AG04450 (cell line): Measurements from ENCODE around the gene ASB13. TPM values are rescaled to one million over a fixed set of nuclear protein-coding genes. Genes with fewer than 3 reads are reported as not detected.

Source experiments
- CTCF ChIA-PET: fragments of 300-600, 350-600 bp; formaldehyde crosslinking; extraction: SDS; loops from one replicate; lab custom pipeline; 2022; ENCODE audit warnings: antibody characterized with exemption, inconsistent platforms; lab: Charles Lee
- POLR2A ChIA-PET: fragments of 350-600 bp; formaldehyde crosslinking; extraction: SDS; loops from one replicate; lab custom pipeline; 2021; ENCODE audit warnings: antibody characterized with exemption, inconsistent platforms; lab: Yijun Ruan, JAX
- DNase-seq: peaks from one replicate; pipeline ENCODE4 v3.0.0-alpha.2; 2011; ENCODE audit warnings: low read depth, low spot score
- H3K27ac ChIP-seq: one replicate; pipeline ENCODE4 v1.5.1; 2012; ENCODE audit warnings: low read depth, low read length, control low read depth
- H3K27me3 ChIP-seq: one replicate; pipeline ENCODE4 v1.6.0; 2012; ENCODE audit warnings: low read length; ENCODE audit not compliant: control insufficient read depth, insufficient read depth
- H3K4me3 ChIP-seq: 2 replicates; pipeline ENCODE4 v1.5.1; 2011; ENCODE audit warnings: mild to moderate bottlenecking, low read depth, low read length, control low read depth
- H3K9me3 ChIP-seq: 2 replicates; pipeline ENCODE4 v1.5.1; 2012; ENCODE audit warnings: low read length; ENCODE audit not compliant: control insufficient read depth, insufficient read depth
- polyA plus RNA-seq: library from polyadenylated mRNA; depleted of rRNA; stranded (reverse); fragments of >200 nt; gene quantifications from 2 replicates; pipeline ENCODE4 v1.2.3, GENCODE V29; 2011
- TF ChIP-seq, protein P1 (sequence below): IDR thresholded peaks from 2 replicates; pipeline ENCODE4 v1.5.1; 2011; ENCODE audit warnings: low read depth, low read length, control low read depth, inconsistent platforms

ASB13 gene
- polyA plus RNA-seq, 1 experiment, result 4.0 TPM

GRCh38 chr10:5640036-5640435 is 26.4 kb downstream of the ASB13 start:
- DNase-seq, result no peak
- Histone ChIP-seq H3K9me3 (no peaks in the 10 kb centered on the region; the same call in 1 of the 2 replicates), H3K4me3 (no peak overlapping the region), H3K27ac (no peak overlapping the region), H3K27me3 (no peaks in the 10 kb centered on the region)
- ChIA-PET CTCF (no interaction called here), POLR2A (no interaction called here)
- TF ChIP-seq, protein P1, sequence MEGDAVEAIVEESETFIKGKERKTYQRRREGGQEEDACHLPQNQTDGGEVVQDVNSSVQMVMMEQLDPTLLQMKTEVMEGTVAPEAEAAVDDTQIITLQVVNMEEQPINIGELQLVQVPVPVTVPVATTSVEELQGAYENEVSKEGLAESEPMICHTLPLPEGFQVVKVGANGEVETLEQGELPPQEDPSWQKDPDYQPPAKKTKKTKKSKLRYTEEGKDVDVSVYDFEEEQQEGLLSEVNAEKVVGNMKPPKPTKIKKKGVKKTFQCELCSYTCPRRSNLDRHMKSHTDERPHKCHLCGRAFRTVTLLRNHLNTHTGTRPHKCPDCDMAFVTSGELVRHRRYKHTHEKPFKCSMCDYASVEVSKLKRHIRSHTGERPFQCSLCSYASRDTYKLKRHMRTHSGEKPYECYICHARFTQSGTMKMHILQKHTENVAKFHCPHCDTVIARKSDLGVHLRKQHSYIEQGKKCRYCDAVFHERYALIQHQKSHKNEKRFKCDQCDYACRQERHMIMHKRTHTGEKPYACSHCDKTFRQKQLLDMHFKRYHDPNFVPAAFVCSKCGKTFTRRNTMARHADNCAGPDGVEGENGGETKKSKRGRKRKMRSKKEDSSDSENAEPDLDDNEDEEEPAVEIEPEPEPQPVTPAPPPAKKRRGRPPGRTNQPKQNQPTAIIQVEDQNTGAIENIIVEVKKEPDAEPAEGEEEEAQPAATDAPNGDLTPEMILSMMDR, result no peak

- CTCF ChIA-PET, result no interaction called here
- no peak for DNase-seq
- H3K9me3 ChIP-seq, result no peaks in the 10 kb centered on the region; the same call in 1 of the 2 replicates
- TF ChIP-seq, protein P1, result no peak
- H3K4me3 ChIP-seq, result no peak overlapping the region
- POLR2A ChIA-PET, result no interaction called here
- H3K27ac ChIP-seq, result no peak overlapping the region
- H3K27me3 ChIP-seq, result no peaks in the 10 kb centered on the region
These were observed 27.3 kb downstream of the ASB13 start for GRCh38 chr10:5639066-5639465.

DNA sequence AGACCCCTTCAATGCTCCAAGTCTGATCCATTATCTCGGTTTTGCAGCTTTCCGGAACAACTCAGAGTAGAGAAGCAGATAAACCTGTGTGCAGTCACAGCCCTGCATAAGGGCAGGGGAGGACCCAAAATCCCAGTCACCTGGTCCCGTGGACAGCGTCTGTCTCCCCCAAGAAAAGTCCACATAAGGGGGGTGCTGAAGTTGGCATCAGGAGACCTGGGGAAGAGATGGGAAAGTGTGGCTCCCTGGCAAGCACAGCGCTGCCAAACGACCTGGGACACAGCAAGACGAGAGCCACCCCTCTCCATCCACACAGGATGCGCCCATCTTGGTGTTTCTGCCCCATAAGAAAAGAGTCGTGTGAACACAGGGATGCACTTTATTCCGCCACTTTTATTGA is 27.9 kb downstream of the ASB13 start:
- Histone ChIP-seq H3K9me3 (no peaks in the 10 kb centered on the region; the same call in 1 of the 2 replicates), H3K4me3 (no peak overlapping the region), H3K27ac (no peak overlapping the region), H3K27me3 (no peaks in the 10 kb centered on the region)
- ChIA-PET CTCF (interaction anchor here (1.3 kb wide), 1 partner anchor 9 kb away, joined by 5 read pairs; no protein-coding TSS in a partner anchor), POLR2A (no interaction called here)
- TF ChIP-seq, protein P1, result no peak
- DNase-seq, result no peak

DNA sequence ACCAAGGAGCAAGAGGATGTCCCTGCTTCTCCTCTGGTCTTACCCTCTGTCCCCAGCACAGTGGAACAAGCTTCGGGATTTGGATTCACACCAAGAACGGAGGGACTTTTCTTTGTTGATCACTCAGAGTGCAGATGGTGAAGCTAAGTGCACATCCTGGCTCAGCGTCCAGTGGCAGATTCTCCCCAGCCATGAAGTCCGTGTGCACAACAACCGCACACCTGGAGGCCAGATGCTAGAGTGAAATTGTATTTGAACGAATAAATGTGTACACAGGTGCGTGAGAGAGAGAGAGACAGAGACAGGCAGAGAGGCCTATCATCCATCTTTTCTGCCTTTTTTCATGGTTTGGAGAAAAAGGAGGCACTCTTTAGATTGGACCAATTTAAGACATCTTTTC is 31.5 kb downstream of the ASB13 start:
- Histone ChIP-seq H3K4me3 (no peak overlapping the region), H3K9me3 (no peaks in the 10 kb centered on the region), H3K27me3 (no peaks in the 10 kb centered on the region), H3K27ac (no peak overlapping the region)
- ChIA-PET POLR2A (no interaction called here), CTCF (interaction anchor here (0.5 to 1.1 kb wide), 2 partner anchors 52 to 193 kb away, joined by 3 to 11 read pairs; no protein-coding TSS in a partner anchor)
- no peak for DNase-seq
- TF ChIP-seq, protein P1, result no peak

DNA sequence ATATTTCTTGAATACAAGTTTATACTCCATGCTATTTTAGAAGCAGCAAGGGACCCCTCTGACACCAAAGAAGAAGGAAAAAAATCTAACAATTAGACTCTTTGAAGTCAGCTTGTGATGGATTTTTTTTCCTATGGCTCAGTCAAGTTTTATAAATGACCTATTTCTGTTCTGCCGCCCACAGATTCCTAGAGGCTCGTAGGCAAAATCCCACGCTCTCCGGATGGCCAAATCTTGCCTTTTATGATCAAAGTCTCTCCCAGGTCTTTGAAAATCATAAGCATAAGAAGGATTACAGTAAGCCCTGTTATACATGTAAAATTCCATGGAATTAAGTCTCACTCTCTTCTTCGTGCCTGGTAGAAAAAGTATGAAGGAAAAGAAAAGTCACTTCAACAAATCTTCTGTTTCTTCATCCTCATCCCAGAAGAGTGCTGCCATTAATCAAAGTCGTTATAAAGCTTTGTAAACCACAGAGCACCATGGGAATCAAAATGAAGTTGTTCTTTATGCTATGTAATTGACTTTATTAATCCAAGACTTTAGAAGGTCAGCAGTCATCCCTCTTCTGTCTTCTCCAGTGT is 33.1 kb downstream of the ASB13 start:
- no peak for DNase-seq
- TF ChIP-seq, protein P1, result no peak
- Histone ChIP-seq H3K27me3 (no peaks in the 10 kb centered on the region), H3K4me3 (no peak overlapping the region), H3K27ac (no peak overlapping the region), H3K9me3 (no peaks in the 10 kb centered on the region)
- CTCF ChIA-PET, result no interaction called here
- POLR2A ChIA-PET, result no interaction called here
